ENCODE data around the gene HSD17B3.

Gene HSD17B3

GRCh38 chr9:96302021-96302420, at the start of gene HSD17B3:
TSS of gene HSD17B3 (minus strand) at chr9:96302176. CDS start at chr9:96302104, 72 bp downstream.
- Histone ChIP-seq H3K4me1 (ENCODE audit: control insufficient read depth, insufficient read depth, low read length) (0 out of 2 replicates have a peak, but pooled peaks cover 1% of the 10 kb centered on the region), H3K27me3 (ENCODE audit: control insufficient read depth, insufficient read depth, low read length) (no peaks in the 10 kb centered on the region), H3K9me3 (ENCODE audit: control insufficient read depth, insufficient read depth, low read length) (no peaks in the 10 kb centered on the region), H3K27ac (ENCODE audit: low read length) (no peak within 1 kb of the TSS), H3K36me3 (ENCODE audit: control insufficient read depth, insufficient read depth, low read length) (no peaks in the 10 kb centered on the region), H3K4me3 (ENCODE audit: low read length) (no peak within 1 kb of the TSS)
- WGBS (ENCODE audit: insufficient coverage, insufficient read length) = no CpG with 5 or more reads among the region's 6 CpGs
- DNase-seq (ENCODE audit: low read depth, low spot score) = no peak

- Histone ChIP-seq H3K4me1 (ENCODE audit: control insufficient read depth, insufficient read depth, low read length) (no peaks in the 10 kb centered on the region), H3K27me3 (ENCODE audit: control insufficient read depth, insufficient read depth, low read length) (no peaks in the 10 kb centered on the region), H3K9me3 (ENCODE audit: control insufficient read depth, insufficient read depth, low read length) (no peaks in the 10 kb centered on the region), H3K4me3 (ENCODE audit: low read length) (no peak overlapping the region), H3K36me3 (ENCODE audit: control insufficient read depth, insufficient read depth, low read length) (no peaks in the 10 kb centered on the region), H3K27ac (ENCODE audit: low read length) (no peak overlapping the region)
- no CpG with 5 or more reads among the region's 1 CpG for WGBS (ENCODE audit: insufficient coverage, insufficient read length)
- DNase-seq (ENCODE audit: low read depth, low spot score) = no peak
These were observed 48.9 kb upstream of the HSD17B3 start for GRCh38 chr9:96350866-96351265.

DNA sequence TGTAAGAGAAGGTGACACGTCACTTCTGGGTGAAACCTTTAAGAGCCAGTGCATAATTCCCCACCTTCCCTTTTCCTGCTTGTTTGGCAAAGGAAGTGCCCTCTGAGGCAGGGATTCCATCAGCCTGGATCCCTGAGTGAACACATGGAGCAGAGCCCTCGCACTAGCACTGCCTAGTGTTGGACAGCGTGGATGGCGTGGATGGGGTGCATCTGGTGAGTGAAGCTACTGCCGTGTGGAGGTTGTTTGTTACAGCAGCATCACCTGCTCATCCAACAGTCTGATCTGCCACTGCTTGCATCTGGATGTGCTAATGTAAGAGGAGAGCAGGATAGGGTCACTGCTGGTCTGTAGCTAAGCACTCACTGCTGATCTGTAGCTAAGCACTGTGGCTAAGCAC, 46.3 kb upstream of the HSD17B3 start:
- Histone ChIP-seq H3K9me3 (ENCODE audit: control insufficient read depth, insufficient read depth, low read length) (no peaks in the 10 kb centered on the region), H3K4me1 (ENCODE audit: control insufficient read depth, insufficient read depth, low read length) (peaks cover 6% of the 10 kb centered on the region), H3K4me3 (ENCODE audit: low read length) (no peak overlapping the region), H3K36me3 (ENCODE audit: control insufficient read depth, insufficient read depth, low read length) (no peaks in the 10 kb centered on the region), H3K27me3 (ENCODE audit: control insufficient read depth, insufficient read depth, low read length) (no peaks in the 10 kb centered on the region), H3K27ac (ENCODE audit: low read length) (no peak overlapping the region)
- DNase-seq (ENCODE audit: low read depth, low spot score) = no peak
- no CpG with 5 or more reads among the region's 5 CpGs for WGBS (ENCODE audit: insufficient coverage, insufficient read length)

DNA sequence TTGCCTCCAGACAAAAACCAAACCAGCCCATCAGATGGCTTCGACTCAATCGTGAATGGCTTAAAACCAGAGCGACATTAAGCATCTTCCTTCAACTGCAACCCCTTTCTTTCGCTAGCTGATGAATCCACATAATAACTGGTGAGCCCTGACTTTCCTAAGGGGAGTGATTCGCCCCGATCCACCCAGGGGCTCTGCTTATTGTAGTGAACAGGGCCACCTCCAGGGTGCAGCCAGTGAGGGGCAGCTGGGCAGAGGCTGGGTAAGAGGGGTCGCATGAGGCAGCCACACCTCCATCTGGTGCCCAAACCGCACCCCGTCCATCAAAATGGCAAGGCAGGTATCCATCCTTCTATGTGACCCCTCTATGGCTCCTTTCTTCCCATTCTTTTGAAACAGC, 43.6 kb upstream of the HSD17B3 start:
- Histone ChIP-seq H3K36me3 (ENCODE audit: control insufficient read depth, insufficient read depth, low read length) (no peaks in the 10 kb centered on the region), H3K4me1 (ENCODE audit: control insufficient read depth, insufficient read depth, low read length) (peaks cover 9% of the 10 kb centered on the region), H3K4me3 (ENCODE audit: low read length) (no peak overlapping the region), H3K9me3 (ENCODE audit: control insufficient read depth, insufficient read depth, low read length) (no peaks in the 10 kb centered on the region), H3K27ac (ENCODE audit: low read length) (no peak overlapping the region), H3K27me3 (ENCODE audit: control insufficient read depth, insufficient read depth, low read length) (no peaks in the 10 kb centered on the region)
- no CpG with 5 or more reads among the region's 9 CpGs for WGBS (ENCODE audit: insufficient coverage, insufficient read length)
- DNase-seq (ENCODE audit: low read depth, low spot score) = no peak

DNA sequence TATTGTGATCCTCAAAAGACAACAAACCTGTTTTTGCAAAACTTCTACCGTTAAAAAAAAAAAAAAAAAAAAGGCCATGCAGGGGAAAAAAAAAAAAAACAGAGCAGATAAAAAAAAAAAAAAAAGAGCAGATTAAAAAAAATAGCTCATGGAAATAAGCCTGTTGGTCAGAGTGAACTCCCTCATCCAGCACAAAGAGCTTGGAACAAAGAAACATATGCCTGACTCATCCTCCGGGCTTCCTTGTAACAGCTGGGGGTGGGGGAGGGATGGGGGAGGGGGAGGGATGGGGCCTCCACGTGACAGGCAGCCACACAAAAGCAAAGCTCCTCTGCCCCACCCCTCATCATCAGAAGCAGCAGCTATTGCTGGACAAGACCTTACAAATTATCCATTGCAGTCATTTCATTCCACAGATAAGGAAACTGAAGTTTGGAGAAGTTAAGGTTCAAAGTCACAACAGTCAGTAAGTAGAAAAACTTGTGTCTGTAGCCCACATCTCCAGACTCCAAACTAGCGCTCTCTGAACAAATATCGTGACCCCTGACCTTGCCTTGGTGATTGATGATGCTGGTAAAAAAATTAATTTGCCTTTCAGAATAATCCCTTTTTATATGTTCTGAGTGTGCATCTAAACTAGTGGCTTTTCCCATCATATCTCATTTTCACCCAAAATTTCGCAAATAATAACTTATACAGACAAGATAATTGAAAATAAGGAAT, 42.6 kb upstream of the HSD17B3 start:
- Histone ChIP-seq H3K36me3 (ENCODE audit: control insufficient read depth, insufficient read depth, low read length) (no peaks in the 10 kb centered on the region), H3K9me3 (ENCODE audit: control insufficient read depth, insufficient read depth, low read length) (no peaks in the 10 kb centered on the region), H3K27ac (ENCODE audit: low read length) (no peak overlapping the region), H3K4me3 (ENCODE audit: low read length) (no peak overlapping the region), H3K27me3 (ENCODE audit: control insufficient read depth, insufficient read depth, low read length) (no peaks in the 10 kb centered on the region), H3K4me1 (ENCODE audit: control insufficient read depth, insufficient read depth, low read length) (peaks cover 9% of the 10 kb centered on the region)
- WGBS (ENCODE audit: insufficient coverage, insufficient read length) = no CpG with 5 or more reads among the region's 6 CpGs
- DNase-seq (ENCODE audit: low read depth, low spot score) = no peak

- Histone ChIP-seq H3K36me3 (ENCODE audit: control insufficient read depth, insufficient read depth, low read length) (no peaks in the 10 kb centered on the region), H3K4me3 (ENCODE audit: low read length) (no peak overlapping the region), H3K4me1 (ENCODE audit: control insufficient read depth, insufficient read depth, low read length) (peaks cover 9% of the 10 kb centered on the region), H3K27me3 (ENCODE audit: control insufficient read depth, insufficient read depth, low read length) (no peaks in the 10 kb centered on the region), H3K27ac (ENCODE audit: low read length) (no peak overlapping the region), H3K9me3 (ENCODE audit: control insufficient read depth, insufficient read depth, low read length) (no peaks in the 10 kb centered on the region)
- no CpG with 5 or more reads among the region's 5 CpGs for WGBS (ENCODE audit: insufficient coverage, insufficient read length)
- DNase-seq (ENCODE audit: low read depth, low spot score) = no peak
These were observed 41.8 kb upstream of the HSD17B3 start for GRCh38 chr9:96343515-96344360.

- H3K36me3 ChIP-seq (ENCODE audit: control insufficient read depth, insufficient read depth, low read length) = no peaks in the 10 kb centered on the region
- H3K27me3 ChIP-seq (ENCODE audit: control insufficient read depth, insufficient read depth, low read length) = no peaks in the 10 kb centered on the region
- H3K9me3 ChIP-seq (ENCODE audit: control insufficient read depth, insufficient read depth, low read length) = no peaks in the 10 kb centered on the region
- no peak overlapping the region for H3K4me3 ChIP-seq (ENCODE audit: low read length)
- H3K27ac ChIP-seq (ENCODE audit: low read length) = no peak overlapping the region
- DNase-seq (ENCODE audit: low read depth, low spot score) = no peak
- WGBS (ENCODE audit: insufficient coverage, insufficient read length) = no CpG with 5 or more reads among the region's 20 CpGs
- H3K4me1 ChIP-seq (ENCODE audit: control insufficient read depth, insufficient read depth, low read length) = peaks cover 9% of the 10 kb centered on the region
These were observed 40.7 kb upstream of the HSD17B3 start for GRCh38 chr9:96342571-96343245.

DNA sequence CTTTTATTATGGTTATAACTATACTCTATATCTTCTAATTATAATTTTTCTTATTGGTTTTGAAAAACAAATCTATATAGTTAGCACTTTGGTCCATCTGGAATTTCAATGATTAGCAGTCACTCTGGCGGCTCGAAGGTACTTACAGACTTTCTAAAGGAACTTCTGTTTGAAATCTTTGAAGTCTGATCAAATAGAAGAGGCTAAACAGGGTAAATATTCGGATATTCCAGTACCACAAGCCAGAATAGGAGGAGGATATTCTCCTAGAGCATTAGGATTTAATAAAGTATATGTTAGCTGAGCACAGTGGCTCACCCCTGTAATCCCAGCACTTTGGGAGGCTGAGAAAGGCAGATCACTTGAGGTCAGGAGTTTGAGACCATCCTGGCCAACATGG, 38.7 kb upstream of the HSD17B3 start:
- DNase-seq (ENCODE audit: low read depth, low spot score) = no peak
- Histone ChIP-seq H3K27ac (ENCODE audit: low read length) (no peak overlapping the region), H3K27me3 (ENCODE audit: control insufficient read depth, insufficient read depth, low read length) (no peaks in the 10 kb centered on the region), H3K4me1 (ENCODE audit: control insufficient read depth, insufficient read depth, low read length) (peaks cover 8% of the 10 kb centered on the region), H3K4me3 (ENCODE audit: low read length) (no peak overlapping the region), H3K36me3 (ENCODE audit: control insufficient read depth, insufficient read depth, low read length) (no peaks in the 10 kb centered on the region), H3K9me3 (ENCODE audit: control insufficient read depth, insufficient read depth, low read length) (no peaks in the 10 kb centered on the region)
- no CpG with 5 or more reads among the region's 3 CpGs for WGBS (ENCODE audit: insufficient coverage, insufficient read length)

DNA sequence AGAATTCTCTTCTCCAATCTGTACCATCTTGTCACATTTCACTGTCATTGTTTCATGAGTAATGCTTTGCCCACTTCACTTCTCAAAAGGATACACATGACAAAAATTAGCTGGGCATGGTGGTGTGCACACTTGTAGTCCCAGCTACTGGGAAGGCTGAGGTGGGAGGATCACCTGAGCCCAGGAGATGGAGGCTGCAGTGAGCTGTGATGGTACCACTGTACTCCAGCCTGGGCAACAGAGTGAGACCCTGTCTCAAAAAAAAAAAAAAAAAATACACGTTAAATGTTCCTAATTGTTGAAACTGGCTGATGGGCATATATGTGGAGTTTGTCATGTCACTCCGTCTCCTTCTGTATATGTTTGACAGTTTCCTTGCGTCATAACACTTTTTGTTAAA, 36.3 kb upstream of the HSD17B3 start:
- H3K27me3 ChIP-seq (ENCODE audit: control insufficient read depth, insufficient read depth, low read length) = no peaks in the 10 kb centered on the region
- H3K4me1 ChIP-seq (ENCODE audit: control insufficient read depth, insufficient read depth, low read length) = peaks cover 3% of the 10 kb centered on the region; the same call in 1 of the 2 replicates
- DNase-seq (ENCODE audit: low read depth, low spot score) = no peak
- no peak overlapping the region for H3K4me3 ChIP-seq (ENCODE audit: low read length)
- no CpG with 5 or more reads among the region's 3 CpGs for WGBS (ENCODE audit: insufficient coverage, insufficient read length)
- no peak overlapping the region for H3K27ac ChIP-seq (ENCODE audit: low read length)
- no peaks in the 10 kb centered on the region for H3K36me3 ChIP-seq (ENCODE audit: control insufficient read depth, insufficient read depth, low read length)
- H3K9me3 ChIP-seq (ENCODE audit: control insufficient read depth, insufficient read depth, low read length) = no peaks in the 10 kb centered on the region

DNA sequence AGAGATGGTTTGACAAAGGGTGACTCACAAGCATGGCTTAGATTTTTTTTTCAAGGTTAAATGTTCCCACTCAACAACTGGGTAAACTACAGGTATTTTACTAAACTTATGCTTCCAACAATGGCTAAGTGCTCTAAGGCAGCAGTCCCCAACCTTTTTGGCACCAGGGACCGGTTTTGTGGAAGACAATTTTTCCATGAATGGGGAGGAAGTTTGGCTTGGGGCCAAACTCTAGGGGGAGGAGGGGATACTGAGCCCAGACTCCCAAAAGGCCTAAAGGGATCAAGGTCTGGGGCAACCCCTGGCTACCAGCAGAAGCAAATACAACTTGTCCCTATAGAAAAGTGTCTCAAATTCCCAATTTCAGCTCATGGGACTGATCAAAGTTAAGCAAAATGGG, 32.0 kb upstream of the HSD17B3 start:
- H3K9me3 ChIP-seq (ENCODE audit: control insufficient read depth, insufficient read depth, low read length) = no peaks in the 10 kb centered on the region
- no peaks in the 10 kb centered on the region for H3K27me3 ChIP-seq (ENCODE audit: control insufficient read depth, insufficient read depth, low read length)
- H3K4me1 ChIP-seq (ENCODE audit: control insufficient read depth, insufficient read depth, low read length) = no peaks in the 10 kb centered on the region
- no peaks in the 10 kb centered on the region for H3K36me3 ChIP-seq (ENCODE audit: control insufficient read depth, insufficient read depth, low read length)
- H3K4me3 ChIP-seq (ENCODE audit: low read length) = no peak overlapping the region
- no peak for DNase-seq (ENCODE audit: low read depth, low spot score)
- H3K27ac ChIP-seq (ENCODE audit: low read length) = no peak overlapping the region
- no CpG with 5 or more reads among the region's 1 CpG for WGBS (ENCODE audit: insufficient coverage, insufficient read length)

All from iPS DF 6.9 (cell line).